Prostate gland (tissue), 2 donors: ENCODE results near the gene KRTAP19-6.

Experiments used
- CTCF ChIP-seq, 4 experiments: fragments of 200-600 bp in 2 of 4; fragments of 450-650 bp in 2 of 4; sonication (generic) in 2 of 4; IDR thresholded peaks; 1 replicate in 3 of 4; 2 replicates in 1 of 4; pipeline ENCODE4 v1.5.1; 2016 to 2019; ENCODE audit warnings: antibody characterized with exemption in 4 of 4, mild to moderate bottlenecking in 2 of 4, moderate library complexity in 2 of 4
- POLR2AphosphoS5 ChIP-seq: sonication (generic); formaldehyde crosslinking; IDR thresholded peaks from one replicate; pipeline ENCODE4 v1.6.1; 2017; ENCODE audit warnings: antibody characterized with exemption

DNA sequence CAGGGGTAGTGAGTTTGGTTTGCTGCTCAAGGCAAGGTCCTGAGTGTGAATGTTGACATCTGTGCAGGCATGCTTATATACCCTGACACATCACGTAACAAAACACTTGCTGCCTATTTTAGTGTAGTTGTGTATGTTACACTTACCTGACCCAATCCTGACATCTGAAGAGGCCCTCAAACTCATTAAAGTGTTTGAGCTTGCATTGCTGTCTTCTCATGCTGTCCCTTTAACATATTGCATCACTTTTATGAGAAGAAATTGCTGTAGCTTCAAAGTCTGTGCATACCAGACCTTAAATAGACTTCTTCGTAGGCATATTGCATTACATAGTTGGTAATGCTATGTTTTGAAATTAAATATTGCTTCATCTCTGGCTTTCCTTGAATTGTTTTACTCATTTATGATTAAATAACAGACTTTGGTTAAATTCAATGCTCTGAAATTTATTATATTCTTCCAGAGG lies 49.7 kb downstream of the KRTAP19-6 start, which contains the start of gene KRTAP19-3:
- TF ChIP-seq CTCF (IDR thresholded peaks at IDR 0.05) (no peak), POLR2AphosphoS5 (no peak)
